IMR-90 (cell line): Measurements from ENCODE around the gene LSM8.

Source experiments
- CTCF ChIP-seq: conservative IDR thresholded peaks from 2 replicates; pipeline ENCODE4 v1.5.1; 2012; ENCODE audit warnings: mild to moderate bottlenecking, low read depth, low read length, improper control_type of control experiment
- FOS ChIP-seq: fragments of 150-350 bp; IDR thresholded peaks from 2 replicates; pipeline ENCODE4 v1.6.1; 2016; ENCODE audit warnings: low read depth, low read length
- MAZ ChIP-seq: IDR thresholded peaks from 2 replicates; pipeline ENCODE4 v1.6.1; 2012; ENCODE audit warnings: low read depth, mild to moderate bottlenecking, low read length, improper control_type of control experiment, moderate library complexity, borderline replicate concordance
- POLR2A ChIP-seq: IDR thresholded peaks from 2 replicates; pipeline ENCODE4 v1.6.1; 2012; ENCODE audit warnings: mild to moderate bottlenecking, low read depth, low read length
- RAD21 ChIP-seq: IDR thresholded peaks from 2 replicates; pipeline ENCODE4 v1.6.1; 2012; ENCODE audit warnings: low read length, improper control_type of control experiment
- RCOR1 ChIP-seq: IDR thresholded peaks from 2 replicates; pipeline ENCODE4 v1.6.1; 2012; ENCODE audit warnings: mild to moderate bottlenecking, low read length, improper control_type of control experiment; ENCODE audit not compliant: insufficient replicate concordance
- RFX5 ChIP-seq: IDR thresholded peaks from 2 replicates; pipeline ENCODE4 v1.8.0; 2012; ENCODE audit warnings: low read depth, mild to moderate bottlenecking, low read length, moderate library complexity
- SMC3 ChIP-seq: fragments of 150-350 bp; IDR thresholded peaks from 2 replicates; pipeline ENCODE4 v1.6.1; 2016; ENCODE audit warnings: low read depth, mild to moderate bottlenecking, antibody characterized with exemption, low read length, moderate library complexity

DNA sequence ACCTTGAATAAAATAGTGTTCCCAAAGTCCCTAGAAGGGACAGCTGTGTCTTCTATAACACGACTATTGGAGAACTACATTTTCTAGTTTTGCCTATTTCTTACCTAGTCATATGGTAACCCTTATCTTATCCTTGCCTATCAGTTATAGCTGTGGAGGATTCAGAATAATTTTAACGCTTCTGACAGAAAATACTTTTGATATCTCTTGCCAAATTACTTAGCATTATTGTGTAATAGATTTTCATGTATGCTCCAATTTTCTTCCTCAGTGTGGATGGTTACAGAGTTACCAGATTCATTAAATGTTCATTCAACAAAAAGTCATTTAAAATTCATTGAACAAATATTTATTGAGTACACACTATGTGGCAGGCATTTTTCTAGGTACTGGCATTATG is 34.6 kb upstream of the LSM8 start:
- TF ChIP-seq CTCF: no peak
- TF ChIP-seq RFX5: no peak
- TF ChIP-seq POLR2A: no peak
- TF ChIP-seq FOS: no peak
- no peak for TF ChIP-seq RAD21
- no peak for TF ChIP-seq MAZ
- TF ChIP-seq RCOR1: no peak
- TF ChIP-seq SMC3: no peak
